SH-SY5Y (cell line): ENCODE data around the gene PIPOX.

Source experiments
- GATA2 ChIP-seq: IDR thresholded peaks from 2 replicates; pipeline ENCODE4 v1.6.1; 2011; ENCODE audit warnings: mild to moderate bottlenecking, low read depth, low read length
- GATA3 ChIP-seq: IDR thresholded peaks from 2 replicates; pipeline ENCODE4 v1.6.1; 2011; ENCODE audit warnings: low read depth, mild to moderate bottlenecking, low read length, moderate library complexity

- TF ChIP-seq GATA3, result no peak
- no peak for TF ChIP-seq GATA2
These were observed 34.4 kb upstream of the PIPOX start for GRCh38 chr17:29008591-29008990.
